Hepatic stellate cell (primary cell): ENCODE measurements around the gene PCDHA13.
"Not testable (repeated sequence)": the region's sequence is repeated elsewhere in the genome, so short reads cannot be mapped to it uniquely, and the experiment has no call there.

Source experiments
- DNase-seq: peaks from one replicate; pipeline ENCODE4 v3.0.0; 2011; ENCODE audit warnings: low spot score

PCDHA13 gene, protein sequence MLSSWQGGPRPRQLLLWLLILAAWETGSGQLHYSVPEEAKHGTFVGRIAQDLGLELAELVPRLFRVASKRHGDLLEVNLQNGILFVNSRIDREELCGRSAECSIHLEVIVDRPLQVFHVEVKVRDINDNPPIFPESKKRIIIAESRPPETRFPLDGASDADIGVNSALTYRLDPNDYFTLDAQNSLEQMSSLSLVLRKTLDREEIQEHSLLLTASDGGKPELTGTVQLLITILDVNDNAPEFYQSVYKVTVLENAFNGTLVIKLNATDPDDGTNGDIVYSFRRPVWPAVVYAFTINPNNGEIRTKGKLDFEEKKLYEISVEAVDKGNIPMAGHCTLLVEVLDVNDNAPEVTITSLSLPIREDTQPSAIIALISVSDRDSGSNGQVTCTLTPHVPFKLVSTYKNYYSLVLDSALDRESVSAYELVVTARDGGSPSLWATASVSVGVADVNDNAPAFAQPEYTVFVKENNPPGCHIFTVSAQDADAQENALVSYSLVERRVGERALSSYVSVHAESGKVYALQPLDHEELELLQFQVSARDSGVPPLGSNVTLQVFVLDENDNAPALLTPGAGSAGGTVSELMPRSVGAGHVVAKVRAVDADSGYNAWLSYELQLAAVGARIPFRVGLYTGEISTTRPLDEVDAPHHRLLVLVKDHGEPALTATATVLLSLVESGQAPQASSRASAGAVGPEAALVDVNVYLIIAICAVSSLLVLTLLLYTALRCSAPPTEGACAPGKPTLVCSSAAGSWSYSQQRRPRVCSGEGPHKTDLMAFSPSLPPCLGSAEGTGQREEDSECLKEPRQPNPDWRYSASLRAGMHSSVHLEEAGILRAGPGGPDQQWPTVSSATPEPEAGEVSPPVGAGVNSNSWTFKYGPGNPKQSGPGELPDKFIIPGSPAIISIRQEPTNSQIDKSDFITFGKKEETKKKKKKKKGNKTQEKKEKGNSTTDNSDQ

DNA sequence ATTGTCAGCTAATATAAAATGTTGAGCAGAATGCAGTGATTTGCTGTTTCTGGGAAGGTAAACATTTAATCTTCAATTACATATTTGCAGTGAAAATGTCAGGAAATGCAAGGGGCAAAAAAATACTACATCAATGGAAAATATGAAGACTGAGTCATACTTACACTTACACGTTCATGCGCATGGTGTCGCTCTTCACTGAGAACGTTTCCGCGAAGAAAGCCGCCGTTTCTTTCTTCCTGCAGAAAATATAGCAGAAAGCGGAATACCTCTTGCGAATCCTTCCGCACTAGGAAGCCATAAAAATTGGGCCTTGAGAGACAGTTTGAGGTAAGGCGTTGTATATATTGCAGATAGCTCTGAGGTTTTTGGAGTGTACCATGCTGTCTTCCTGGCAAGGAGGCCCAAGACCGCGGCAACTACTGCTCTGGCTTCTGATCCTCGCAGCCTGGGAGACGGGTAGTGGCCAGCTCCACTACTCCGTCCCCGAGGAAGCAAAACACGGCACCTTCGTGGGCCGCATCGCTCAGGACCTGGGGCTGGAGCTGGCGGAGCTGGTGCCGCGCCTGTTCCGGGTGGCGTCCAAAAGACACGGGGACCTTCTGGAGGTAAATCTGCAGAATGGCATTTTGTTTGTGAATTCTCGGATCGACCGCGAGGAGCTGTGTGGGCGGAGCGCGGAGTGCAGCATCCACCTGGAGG lies at the start of gene PCDHA13:
PCDHA13 (plus strand) TSS at position 236 of the 702 bp plus-strand sequence; CDS start at position 381, 145 bp downstream.
- DNase-seq: no peak

DNA sequence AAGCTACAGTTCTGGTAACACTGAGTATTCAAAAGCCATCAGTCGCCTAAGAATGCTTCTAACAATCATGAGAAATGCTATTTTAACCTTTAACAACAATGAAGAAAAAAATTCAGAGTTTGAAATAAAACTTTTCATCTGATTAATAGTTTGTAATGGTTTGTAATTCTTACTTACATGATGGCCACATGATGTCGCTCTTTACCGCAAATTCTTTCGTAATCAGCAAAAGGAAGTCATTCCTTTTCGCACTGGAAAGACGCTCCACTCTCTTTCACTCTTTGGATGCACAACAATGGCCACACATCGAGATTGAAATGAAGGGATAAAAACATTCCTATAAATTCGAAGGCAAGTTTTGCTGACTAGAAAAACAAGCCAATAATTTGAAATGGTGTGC lies 47.9 kb upstream of the PCDHA13 start, which contains the start of gene PCDHA7:
PCDHA7 (plus strand) TSS at position 277 of the 400 bp plus-strand sequence; CDS start at position 392, 115 bp downstream.
- peak; percentile 40 for DNase-seq

DNA sequence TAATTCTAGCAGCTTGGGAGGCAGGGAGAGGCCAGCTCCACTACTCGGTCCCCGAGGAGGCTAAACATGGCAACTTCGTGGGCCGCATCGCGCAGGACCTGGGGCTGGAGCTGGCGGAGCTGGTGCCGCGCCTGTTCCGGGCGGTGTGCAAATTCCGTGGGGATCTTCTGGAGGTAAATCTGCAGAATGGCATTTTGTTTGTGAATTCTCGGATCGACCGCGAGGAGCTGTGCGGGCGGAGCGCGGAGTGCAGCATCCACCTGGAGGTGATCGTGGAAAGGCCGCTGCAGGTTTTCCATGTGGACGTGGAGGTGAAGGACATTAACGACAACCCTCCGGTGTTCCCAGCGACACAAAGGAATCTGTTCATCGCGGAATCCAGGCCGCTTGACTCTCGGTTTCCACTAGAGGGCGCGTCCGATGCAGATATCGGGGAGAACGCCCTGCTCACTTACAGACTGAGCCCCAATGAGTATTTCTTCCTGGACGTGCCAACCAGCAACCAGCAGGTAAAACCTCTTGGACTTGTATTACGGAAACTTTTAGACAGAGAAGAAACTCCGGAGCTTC lies 47.4 kb upstream of the PCDHA13 start:
- DNase-seq: not testable (repeated sequence)

DNA sequence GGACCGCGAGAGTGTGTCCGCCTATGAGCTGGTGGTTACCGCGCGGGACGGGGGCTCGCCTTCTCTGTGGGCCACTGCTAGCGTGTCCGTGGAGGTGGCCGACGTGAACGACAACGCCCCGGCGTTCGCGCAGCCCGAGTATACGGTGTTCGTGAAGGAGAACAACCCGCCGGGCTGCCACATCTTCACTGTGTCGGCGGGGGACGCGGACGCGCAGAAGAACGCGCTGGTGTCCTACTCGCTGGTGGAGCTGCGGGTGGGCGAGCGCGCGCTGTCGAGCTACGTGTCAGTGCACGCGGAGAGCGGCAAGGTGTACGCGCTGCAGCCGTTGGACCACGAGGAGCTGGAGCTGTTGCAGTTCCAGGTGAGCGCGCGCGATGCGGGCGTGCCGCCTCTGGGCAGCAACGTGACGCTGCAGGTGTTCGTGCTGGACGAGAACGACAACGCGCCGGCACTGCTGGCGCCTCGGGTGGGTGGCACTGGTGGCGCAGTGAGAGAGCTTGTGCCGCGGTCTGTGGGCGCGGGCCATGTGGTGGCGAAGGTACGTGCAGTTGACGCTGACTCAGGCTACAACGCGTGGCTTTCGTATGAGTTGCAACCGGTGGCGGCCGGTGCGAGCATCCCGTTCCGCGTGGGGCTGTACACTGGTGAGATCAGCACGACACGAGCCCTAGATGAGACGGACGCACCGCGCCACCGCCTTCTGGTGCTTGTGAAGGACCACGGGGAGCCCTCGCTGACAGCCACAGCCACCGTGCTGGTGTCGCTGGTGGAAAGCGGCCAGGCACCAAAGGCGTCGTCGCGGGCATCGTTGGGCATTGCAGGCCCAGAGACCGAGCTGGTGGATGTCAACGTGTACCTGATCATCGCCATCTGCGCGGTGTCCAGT lies 46.1 kb upstream of the PCDHA13 start:
- no peak for DNase-seq

DNA sequence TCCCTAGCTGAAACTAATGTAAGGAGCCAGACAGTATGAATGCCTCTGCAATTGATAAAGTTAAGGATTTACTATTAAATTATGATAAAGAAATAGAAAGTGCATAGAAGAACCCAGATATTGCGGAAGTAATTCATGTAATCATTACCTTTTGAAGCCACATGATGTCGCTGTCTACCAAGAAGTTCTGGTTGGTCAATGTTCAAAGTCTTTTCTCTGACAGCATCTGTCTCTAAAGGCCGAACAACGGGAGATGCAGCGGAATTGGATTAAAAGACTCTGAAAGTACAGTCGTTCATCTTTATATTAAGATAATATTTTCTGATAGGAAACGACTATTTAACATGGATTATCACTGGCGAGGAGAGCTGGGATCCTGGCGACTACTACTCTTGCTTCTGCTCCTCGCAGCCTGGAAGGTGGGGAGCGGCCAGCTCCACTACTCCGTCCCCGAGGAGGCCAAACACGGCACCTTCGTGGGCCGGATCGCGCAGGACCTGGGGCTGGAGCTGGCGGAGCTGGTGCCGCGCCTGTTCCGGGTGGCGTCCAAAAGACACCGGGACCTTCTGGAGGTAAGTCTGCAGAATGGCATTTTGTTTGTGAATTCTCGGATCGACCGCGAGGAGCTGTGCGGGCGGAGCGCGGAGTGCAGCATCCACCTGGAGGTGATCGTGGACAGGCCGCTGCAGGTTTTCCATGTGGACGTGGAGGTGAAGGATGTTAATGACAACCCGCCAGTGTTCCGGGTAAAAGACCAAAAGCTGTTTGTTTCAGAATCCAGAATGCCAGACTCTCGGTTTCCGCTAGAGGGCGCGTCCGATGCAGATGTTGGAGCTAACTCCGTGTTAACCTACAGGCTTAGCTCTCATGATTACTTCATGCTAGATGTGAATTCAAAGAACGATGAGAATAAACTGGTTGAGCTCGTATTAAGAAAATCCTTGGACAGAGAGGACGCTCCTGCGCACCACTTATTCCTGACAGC lies 40.7 kb upstream of the PCDHA13 start, which contains the start of gene PCDHA8:
PCDHA8 (plus strand) TSS at position 210 of the 985 bp plus-strand sequence; CDS start at position 345, 135 bp downstream.
- peak; percentile 21 for DNase-seq

DNA sequence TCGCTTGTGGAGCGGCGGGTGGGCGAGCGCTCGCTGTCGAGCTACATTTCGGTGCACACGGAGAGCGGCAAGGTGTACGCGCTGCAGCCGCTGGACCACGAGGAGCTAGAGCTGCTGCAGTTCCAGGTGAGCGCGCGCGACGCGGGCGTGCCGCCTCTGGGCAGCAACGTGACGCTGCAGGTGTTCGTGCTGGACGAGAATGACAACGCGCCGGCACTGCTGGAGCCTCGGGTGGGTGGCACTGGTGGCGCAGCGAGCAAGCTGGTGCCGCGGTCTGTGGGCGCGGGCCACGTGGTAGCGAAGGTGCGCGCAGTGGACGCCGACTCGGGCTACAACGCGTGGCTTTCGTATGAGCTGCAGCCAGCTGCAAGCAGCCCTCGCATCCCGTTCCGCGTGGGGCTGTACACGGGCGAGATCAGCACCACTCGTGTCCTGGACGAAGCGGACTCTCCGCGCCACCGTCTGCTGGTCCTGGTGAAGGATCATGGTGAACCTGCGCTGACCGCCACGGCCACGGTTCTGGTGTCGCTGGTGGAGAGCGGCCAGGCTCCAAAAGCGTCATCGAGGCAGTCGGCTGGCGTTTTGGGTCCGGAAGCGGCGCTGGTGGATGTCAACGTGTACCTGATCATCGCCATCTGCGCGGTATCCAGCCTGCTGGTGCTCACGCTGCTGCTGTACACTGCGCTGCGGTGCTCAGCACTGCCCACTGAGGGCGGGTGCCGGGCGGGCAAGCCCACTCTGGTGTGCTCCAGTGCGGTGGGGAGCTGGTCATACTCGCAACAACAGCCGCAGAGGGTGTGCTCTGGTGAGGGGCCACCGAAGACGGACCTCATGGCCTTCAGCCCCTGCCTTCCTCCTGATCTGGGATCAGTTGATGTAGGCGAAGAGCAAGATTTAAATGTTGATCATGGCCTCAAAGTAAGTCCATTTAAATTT lies 38.9 kb upstream of the PCDHA13 start:
- DNase-seq: no peak

DNA sequence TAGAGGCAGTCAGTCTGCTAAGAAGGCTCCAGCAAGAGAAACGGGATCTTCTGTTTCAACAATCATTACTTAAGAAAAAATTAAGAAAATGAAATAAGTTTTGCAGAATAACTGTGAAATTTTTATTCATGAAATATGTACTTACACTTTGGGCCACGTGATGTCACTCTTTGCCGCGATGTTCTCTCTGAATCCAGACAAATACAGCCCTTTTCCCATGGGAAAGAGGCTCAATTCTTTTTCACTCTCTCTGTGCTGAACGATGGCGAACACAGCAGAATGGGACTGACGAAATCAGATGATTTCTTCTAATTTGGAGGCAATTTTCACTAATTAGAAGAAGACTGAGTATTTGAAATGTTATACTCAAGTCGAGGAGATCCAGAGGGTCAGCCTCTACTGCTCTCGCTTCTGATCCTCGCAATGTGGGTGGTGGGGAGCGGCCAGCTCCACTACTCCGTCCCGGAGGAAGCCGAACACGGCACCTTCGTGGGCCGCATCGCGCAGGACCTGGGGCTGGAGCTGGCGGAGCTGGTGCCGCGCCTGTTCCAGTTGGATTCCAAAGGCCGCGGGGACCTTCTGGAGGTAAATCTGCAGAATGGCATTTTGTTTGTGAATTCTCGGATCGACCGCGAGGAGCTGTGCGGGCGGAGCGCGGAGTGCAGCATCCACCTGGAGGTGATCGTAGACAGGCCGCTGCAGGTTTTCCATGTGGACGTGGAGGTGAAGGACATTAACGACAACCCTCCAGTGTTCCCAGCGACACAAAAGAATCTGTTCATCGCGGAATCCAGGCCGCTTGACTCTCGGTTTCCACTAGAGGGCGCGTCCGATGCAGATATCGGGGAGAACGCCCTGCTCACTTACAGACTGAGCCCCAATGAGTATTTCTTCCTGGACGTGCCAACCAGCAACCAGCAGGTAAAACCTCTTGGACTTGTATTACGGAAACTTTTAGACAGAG lies 33.5 kb upstream of the PCDHA13 start, which contains the start of gene PCDHA9:
PCDHA9 (plus strand) TSS at position 244 of the 964 bp plus-strand sequence; CDS start at position 358, 114 bp downstream.
- not testable (repeated sequence) for DNase-seq

DNA sequence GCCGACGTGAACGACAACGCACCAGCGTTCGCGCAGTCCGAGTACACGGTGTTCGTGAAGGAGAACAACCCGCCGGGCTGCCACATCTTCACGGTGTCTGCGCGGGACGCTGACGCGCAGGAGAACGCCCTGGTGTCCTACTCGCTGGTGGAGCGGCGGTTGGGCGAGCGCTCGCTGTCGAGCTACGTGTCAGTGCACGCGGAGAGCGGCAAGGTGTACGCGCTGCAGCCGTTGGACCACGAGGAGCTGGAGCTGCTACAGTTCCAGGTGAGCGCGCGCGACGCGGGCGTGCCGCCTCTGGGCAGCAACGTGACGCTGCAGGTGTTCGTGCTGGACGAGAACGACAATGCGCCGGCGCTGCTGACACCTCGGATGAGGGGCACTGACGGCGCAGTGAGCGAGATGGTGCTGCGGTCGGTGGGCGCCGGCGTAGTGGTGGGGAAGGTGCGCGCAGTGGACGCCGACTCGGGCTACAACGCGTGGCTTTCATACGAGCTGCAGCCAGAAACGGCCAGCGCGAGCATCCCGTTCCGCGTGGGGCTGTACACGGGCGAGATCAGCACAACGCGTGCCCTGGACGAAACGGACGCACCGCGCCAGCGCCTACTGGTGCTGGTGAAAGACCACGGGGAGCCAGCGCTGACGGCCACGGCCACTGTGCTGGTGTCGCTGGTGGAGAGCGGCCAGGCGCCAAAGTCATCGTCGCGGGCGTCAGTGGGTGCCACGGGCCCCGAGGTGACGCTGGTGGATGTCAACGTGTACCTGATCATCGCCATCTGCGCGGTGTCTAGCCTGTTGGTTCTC lies 31.9 kb upstream of the PCDHA13 start:
- DNase-seq: not testable (repeated sequence)

DNA sequence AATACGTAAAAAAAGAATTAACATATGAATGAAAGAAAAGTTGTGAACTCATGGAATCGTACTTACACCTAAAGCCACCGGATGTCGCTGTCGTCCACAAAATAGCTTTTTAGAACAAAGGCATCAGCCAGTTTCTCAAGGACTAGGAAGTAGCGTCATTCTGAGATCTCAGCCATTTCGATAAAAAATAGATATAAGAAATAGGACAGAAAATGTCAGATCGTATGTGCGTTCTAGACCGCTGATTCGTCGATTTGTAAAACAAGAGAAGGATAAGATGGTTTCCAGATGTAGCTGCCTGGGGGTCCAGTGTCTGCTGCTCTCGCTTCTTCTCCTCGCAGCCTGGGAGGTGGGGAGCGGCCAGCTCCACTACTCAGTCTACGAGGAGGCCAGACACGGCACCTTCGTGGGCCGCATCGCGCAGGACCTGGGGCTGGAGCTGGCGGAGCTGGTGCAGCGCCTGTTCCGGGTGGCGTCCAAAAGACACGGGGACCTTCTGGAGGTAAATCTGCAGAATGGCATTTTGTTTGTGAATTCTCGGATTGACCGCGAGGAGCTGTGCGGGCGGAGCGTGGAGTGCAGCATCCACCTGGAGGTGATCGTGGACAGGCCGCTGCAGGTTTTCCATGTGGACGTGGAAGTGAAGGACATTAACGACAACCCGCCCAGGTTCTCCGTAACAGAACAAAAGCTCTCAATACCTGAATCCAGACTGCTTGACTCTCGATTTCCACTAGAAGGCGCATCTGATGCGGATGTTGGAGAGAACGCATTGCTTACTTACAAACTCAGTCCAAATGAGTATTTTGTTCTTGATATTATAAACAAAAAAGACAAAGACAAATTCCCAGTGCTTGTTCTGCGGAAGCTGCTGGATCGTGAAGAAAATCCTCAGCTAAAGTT lies 25.9 kb upstream of the PCDHA13 start, which contains the start of gene PCDHA10:
PCDHA10 (plus strand) TSS at position 126 of the 903 bp plus-strand sequence; CDS start at position 278, 152 bp downstream.
- no peak for DNase-seq

DNA sequence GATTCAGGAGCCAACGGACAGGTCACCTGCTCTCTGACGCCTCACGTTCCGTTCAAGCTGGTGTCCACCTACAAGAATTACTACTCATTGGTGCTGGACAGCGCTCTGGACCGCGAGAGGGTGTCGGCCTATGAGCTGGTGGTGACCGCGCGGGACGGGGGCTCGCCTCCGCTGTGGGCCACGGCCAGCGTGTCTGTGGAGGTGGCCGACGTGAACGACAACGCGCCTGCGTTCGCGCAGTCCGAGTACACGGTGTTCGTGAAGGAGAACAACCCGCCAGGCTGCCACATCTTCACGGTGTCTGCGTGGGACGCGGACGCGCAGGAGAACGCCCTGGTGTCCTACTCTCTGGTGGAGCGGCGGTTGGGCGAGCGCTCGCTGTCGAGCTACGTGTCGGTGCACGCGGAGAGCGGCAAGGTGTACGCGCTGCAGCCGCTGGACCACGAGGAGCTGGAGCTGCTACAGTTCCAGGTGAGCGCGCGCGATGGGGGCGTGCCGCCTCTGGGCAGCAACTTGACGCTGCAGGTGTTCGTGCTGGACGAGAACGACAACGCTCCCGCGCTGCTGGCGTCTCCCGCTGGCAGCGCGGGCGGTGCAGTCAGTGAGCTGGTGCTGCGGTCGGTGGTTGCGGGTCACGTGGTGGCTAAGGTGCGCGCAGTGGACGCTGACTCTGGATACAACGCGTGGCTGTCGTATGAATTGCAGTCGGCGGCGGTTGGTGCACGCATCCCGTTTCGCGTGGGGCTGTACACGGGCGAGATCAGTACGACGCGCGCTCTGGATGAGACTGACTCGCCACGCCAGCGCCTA lies 24.5 kb upstream of the PCDHA13 start:
- DNase-seq: no peak

DNA sequence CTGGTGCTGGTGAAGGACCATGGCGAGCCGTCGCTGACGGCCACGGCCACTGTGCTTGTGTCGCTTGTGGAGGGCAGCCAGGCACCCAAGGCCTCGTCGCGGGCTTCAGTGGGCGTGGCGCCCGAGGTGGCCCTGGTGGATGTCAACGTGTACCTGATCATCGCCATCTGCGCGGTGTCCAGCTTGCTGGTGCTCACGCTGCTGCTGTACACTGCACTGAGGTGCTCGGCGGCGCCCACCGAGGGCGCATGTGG lies 24.0 kb upstream of the PCDHA13 start:
- DNase-seq: no peak

DNA sequence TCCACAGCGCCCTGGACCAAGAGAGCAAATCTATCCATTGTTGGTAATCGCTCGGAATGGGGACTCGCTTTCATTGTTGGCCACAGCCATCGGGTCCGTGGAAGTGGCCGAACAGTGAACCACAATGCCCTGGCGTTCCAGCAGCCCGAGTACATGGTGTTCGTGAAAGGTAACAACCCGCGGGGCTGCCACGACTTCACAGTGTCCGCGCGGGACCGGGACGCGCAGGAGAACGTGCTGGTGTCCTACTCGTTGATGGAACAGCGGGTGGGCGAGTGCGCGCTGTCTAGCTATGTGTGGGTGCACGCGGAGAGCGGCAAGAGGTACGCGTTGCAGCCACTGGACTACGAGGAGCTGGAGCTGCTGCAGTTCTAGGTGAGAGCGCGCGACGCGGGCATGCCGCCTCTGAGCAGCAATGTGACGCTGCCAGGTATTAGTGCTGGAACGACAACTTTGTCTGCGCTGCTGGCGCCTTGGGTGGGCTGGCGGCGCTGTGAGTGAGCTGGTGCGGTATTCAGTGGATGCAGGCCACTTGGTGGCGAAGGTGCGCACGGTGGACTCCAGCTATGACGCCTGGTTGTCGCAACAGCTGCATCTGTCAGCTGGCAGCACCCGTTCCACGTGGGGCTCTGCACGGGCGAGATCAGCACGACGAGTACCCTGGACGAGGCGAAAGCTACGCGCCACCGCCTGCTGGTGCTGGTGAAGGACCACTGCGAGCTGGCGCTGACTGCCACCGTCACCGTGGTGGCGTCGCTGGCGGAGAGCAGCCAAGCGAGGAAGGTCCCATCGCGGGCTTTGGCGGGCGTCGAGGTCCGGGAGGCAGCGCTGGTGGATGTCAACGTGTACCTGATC lies 19.3 kb upstream of the PCDHA13 start:
- DNase-seq: no peak
